K562 (cell line): ENCODE results near the gene GALE. TPM values are rescaled to one million over a fixed set of nuclear protein-coding genes. Genes with fewer than 3 reads are reported as not detected.

Source experiments
- BHLHE40 ChIP-seq: IDR thresholded peaks from 2 replicates; pipeline ENCODE4 v1.6.1; 2011; ENCODE audit warnings: low read length, improper control_type of control experiment
- C11orf30 ChIP-seq: fragments of 450-650 bp; IDR thresholded peaks from 2 replicates; pipeline ENCODE4 v1.6.1; 2016; ENCODE audit warnings: low read depth, mild to moderate bottlenecking
- CBX3 ChIP-seq, 2 experiments: IDR thresholded peaks; 1 replicate in 1 of 2; 2 replicates in 1 of 2; pipeline ENCODE4 v1.6.1; 2012; ENCODE audit warnings: inconsistent platforms in 2 of 2, low read length in 2 of 2, borderline replicate concordance in 1 of 2, control low read depth in 1 of 2
- CBX8 ChIP-seq: fragments of 200-600 bp; sonication (generic); IDR thresholded peaks from 2 replicates; pipeline ENCODE4 v1.6.1; 2012; ENCODE audit warnings: borderline replicate concordance, mixed run types, low read depth, mild to moderate bottlenecking, moderate library complexity, mixed read lengths, low read length, control low read depth, inconsistent platforms; ENCODE audit not compliant: poor library complexity, severe bottlenecking; ENCODE audit errors: extremely low read depth
- CREM ChIP-seq: IDR thresholded peaks from 2 replicates; pipeline ENCODE4 v1.6.1; 2014; ENCODE audit warnings: antibody characterized with exemption, low read depth
- EZH2 ChIP-seq: IDR thresholded peaks from 2 replicates; pipeline ENCODE4 v1.6.1; 2012; ENCODE audit warnings: low read depth, mild to moderate bottlenecking, inconsistent platforms, low read length, borderline replicate concordance
- FOXP1 ChIP-seq: sonication (generic); formaldehyde crosslinking; IDR thresholded peaks from 2 replicates; pipeline ENCODE4 v1.8.0; 2022; ENCODE audit warnings: mild to moderate bottlenecking, missing genetic modification reagents
- HCFC1 ChIP-seq: IDR thresholded peaks from 2 replicates; pipeline ENCODE4 v1.6.1; 2012; ENCODE audit warnings: low read depth, low read length, improper control_type of control experiment
- HNRNPUL1 ChIP-seq: fragments of 200-400 bp; formaldehyde crosslinking; IDR thresholded peaks from 2 replicates; pipeline ENCODE4 v1.6.1; 2017; ENCODE audit warnings: low read length
- KLF6 ChIP-seq: fragments of 250-450 bp; sonication (Bioruptor Pico); IDR thresholded peaks from 2 replicates; pipeline ENCODE4 v1.4.0; 2020; ENCODE audit warnings: mild to moderate bottlenecking, moderate library complexity, borderline replicate concordance
- MCM5 ChIP-seq: fragments of 450-650 bp; IDR thresholded peaks from 2 replicates; pipeline ENCODE4 v1.6.1; 2016; ENCODE audit warnings: low read depth
- NR1H2 ChIP-seq: sonication (generic); formaldehyde crosslinking; IDR thresholded peaks from 2 replicates; pipeline ENCODE4 v1.4.0; 2020; ENCODE audit warnings: mild to moderate bottlenecking, missing genetic modification reagents
- PHB ChIP-seq: fragments of 250-450 bp; sonication (Bioruptor Pico); IDR thresholded peaks from 2 replicates; pipeline ENCODE4 v1.5.0; 2021
- PYGO2 ChIP-seq: fragments of 450-650 bp; IDR thresholded peaks from 2 replicates; pipeline ENCODE4 v1.6.1; 2016; ENCODE audit warnings: mild to moderate bottlenecking, missing genetic modification characterization, moderate library complexity, missing compliant biosample characterization
- SAFB ChIP-seq: fragments of 200-400 bp; formaldehyde crosslinking; IDR thresholded peaks from 2 replicates; pipeline ENCODE4 v1.6.1; 2017; ENCODE audit warnings: low read depth, low read length, borderline replicate concordance
- SIN3B ChIP-seq: fragments of 450-650 bp; IDR thresholded peaks from 2 replicates; pipeline ENCODE4 v1.6.1; 2017; ENCODE audit warnings: low read depth, mild to moderate bottlenecking, moderate library complexity
- SPI1 ChIP-seq: IDR thresholded peaks from 2 replicates; pipeline ENCODE4 v1.6.1; 2011; ENCODE audit warnings: low read depth, low read length, control low read depth, borderline replicate concordance
- THRAP3 ChIP-seq: fragments of 450-650 bp; IDR thresholded peaks from 2 replicates; pipeline ENCODE4 v1.6.1; 2016; ENCODE audit warnings: mild to moderate bottlenecking, inconsistent platforms, borderline replicate concordance
- ZBTB17 ChIP-seq: fragments of 450-650 bp; formaldehyde crosslinking; IDR thresholded peaks from 2 replicates; pipeline ENCODE4 v1.4.0; 2020; ENCODE audit warnings: mild to moderate bottlenecking
- ZC3H11A ChIP-seq: IDR thresholded peaks from 2 replicates; pipeline ENCODE4 v1.6.1; 2012; ENCODE audit warnings: low read depth, low read length, improper control_type of control experiment
- ZMIZ1 ChIP-seq, 2 experiments: fragments of 150-350 bp in 1 of 2; IDR thresholded peaks; 2 replicates each; pipeline ENCODE4 v1.6.1; 2012 to 2016; ENCODE audit warnings: low read depth in 2 of 2, low read length in 2 of 2, mild to moderate bottlenecking in 1 of 2, moderate library complexity in 1 of 2
- ZNF134 ChIP-seq: fragments of 250-450 bp; sonication (Bioruptor Pico); conservative IDR thresholded peaks from 2 replicates; pipeline ENCODE4 v1.4.0; 2020
- ZNF212 ChIP-seq: fragments of 450-650 bp; formaldehyde crosslinking; IDR thresholded peaks from 2 replicates; pipeline ENCODE4 v1.4.0; 2020; ENCODE audit warnings: mild to moderate bottlenecking
- ZNF3 ChIP-seq: fragments of 250-450 bp; sonication (Bioruptor Pico); IDR thresholded peaks from 2 replicates; pipeline ENCODE4 v1.5.0; 2021; ENCODE audit warnings: mild to moderate bottlenecking, moderate library complexity
- ZNF445 ChIP-seq: fragments of 250-450 bp; sonication (Bioruptor Pico); IDR thresholded peaks from 2 replicates; pipeline ENCODE4 v1.4.0; 2020; ENCODE audit warnings: low read depth, mild to moderate bottlenecking, moderate library complexity
- ZNF586 ChIP-seq: fragments of 450-650 bp; formaldehyde crosslinking; conservative IDR thresholded peaks from 2 replicates; pipeline ENCODE4 v1.4.0; 2020; ENCODE audit warnings: mild to moderate bottlenecking, moderate library complexity
- ZNF780A ChIP-seq: fragments of 250-450 bp; sonication (Bioruptor Pico); IDR thresholded peaks from 2 replicates; pipeline ENCODE4 v1.5.0; 2021; ENCODE audit warnings: mild to moderate bottlenecking
- ZNF79 ChIP-seq: fragments of 250-450 bp; sonication (Bioruptor Pico); IDR thresholded peaks from 2 replicates; pipeline ENCODE4 v1.4.0; 2020; ENCODE audit warnings: low read depth, mild to moderate bottlenecking, moderate library complexity
- polyA plus RNA-seq, 8 experiments: library from polyadenylated mRNA; depleted of rRNA in 4 of 8; stranded (reverse) in 5 of 8; unstranded in 3 of 8; fragments of >200 nt; fragmentation: Nextera tagmentation in 2 of 8; fragmentation: Illumina TruSeq in 1 of 8; extraction: Ambion mirVana in 2 of 8; extraction: Trizol in 1 of 8; gene quantifications; 2 replicates each; pipeline versions ENCODE4 v1.2.1 to v1.2.3, GENCODE V29; 2011 to 2014; ENCODE audit warnings: inconsistent platforms in 1 of 8, missing spikeins in 1 of 8
- total RNA-seq, 7 experiments: library from RNA; depleted of rRNA in 6 of 7; stranded (reverse); fragments of >200 nt in 6 of 7; fragmentation: Illumina TruSeq in 2 of 7; extraction: Trizol in 2 of 7; gene quantifications; 2 replicates each; pipeline versions ENCODE4 v1.2.1 to v1.2.3, GENCODE V29; 2011 to 2021; ENCODE audit warnings: low replicate concordance in 1 of 7

Gene GALE
- total and polyA plus RNA-seq, 9 of the 15 experiments (the other 6 are each of a cell fraction or from before 2014, with no cell fraction given), result 8.4 to 139 (median 88.3) TPM

GRCh38 chr1:23772049-23772853 lies 28.3 kb downstream of the GALE start (continued):
- no peak for TF ChIP-seq ZBTB17 (CRISPR knock-in tag)
- TF ChIP-seq PHB (CRISPR knock-in tag), result no peak
- no peak for TF ChIP-seq SPI1
- no peak for TF ChIP-seq HCFC1
- peak; percentile 48; the same call in 1 of the 2 replicates for TF ChIP-seq CREM
- TF ChIP-seq KLF6 (CRISPR knock-in tag), result no peak
- TF ChIP-seq SAFB, result no peak
- no peak for TF ChIP-seq PYGO2
- no peak for TF ChIP-seq FOXP1 (CRISPR knock-in tag)
- no peak for TF ChIP-seq ZMIZ1 (IDR thresholded peaks at IDR 0.05; ENCODE audit: low read depth in 2 of 2, low read length in 2 of 2)
- 0 out of 2 replicates have a peak, but pooled peaks have one; percentile 67 for TF ChIP-seq ZC3H11A
- TF ChIP-seq ZNF212 (CRISPR knock-in tag), result no peak
- TF ChIP-seq BHLHE40, result 0 out of 2 replicates have a peak, but pooled peaks have one; percentile 7
- TF ChIP-seq THRAP3, result no peak
- TF ChIP-seq ZNF586 (CRISPR knock-in tag), result no peak
- no peak for TF ChIP-seq ZNF134 (CRISPR knock-in tag)
- no peak for TF ChIP-seq NR1H2 (CRISPR knock-in tag)
- no peak for TF ChIP-seq ZNF445 (CRISPR knock-in tag)
- no peak for TF ChIP-seq C11orf30
- no peak for TF ChIP-seq CBX3 (IDR thresholded peaks at IDR 0.05; ENCODE audit: borderline replicate concordance in 1 of 2, low read length in 2 of 2)
- TF ChIP-seq ZNF79, result no peak
- no peak for TF ChIP-seq HNRNPUL1
- TF ChIP-seq ZNF780A (CRISPR knock-in tag), result no peak
- TF ChIP-seq ZNF3 (CRISPR knock-in tag), result no peak
- TF ChIP-seq MCM5, result no peak
- TF ChIP-seq SIN3B, result no peak
- TF ChIP-seq CBX8, result no peak
- no peak for TF ChIP-seq EZH2
